Endothelial cell of umbilical vein (primary cell): ENCODE results near the gene SH3PXD2A. TPM values are rescaled to one million over a fixed set of nuclear protein-coding genes. Genes with fewer than 3 reads are reported as not detected.

ENCODE experiments used
- BruUV-seq: library from RNA; stranded (reverse); fragments of 400-500 nt; replicated peaks from 2 replicates; lab custom pipeline; 2021; lab: Mats Ljungman, UMichigan
- CTCF ChIA-PET: fragments of 300-600, 350-600 bp; sonication (Branson Sonifier 250); formaldehyde crosslinking; loops from one replicate; lab custom pipeline; 2021; ENCODE audit warnings: antibody characterized with exemption, inconsistent platforms; lab: Charles Lee
- POLR2A ChIA-PET: fragments of 300-600, 350-600 bp; sonication (Branson Sonifier 250); formaldehyde crosslinking; loops from one replicate; lab custom pipeline; 2021; ENCODE audit warnings: antibody characterized with exemption, inconsistent platforms; lab: Charles Lee
- DNase-seq: peaks from one replicate; pipeline ENCODE4 v3.0.0-alpha.2; 2011; ENCODE audit warnings: low read depth, low spot score
- FAIRE-seq: peaks from 2 replicates; lab custom pipeline; 2011; peaks lifted over from hg19 to GRCh38; lab: Jason Lieb, UNC
- H2AFZ ChIP-seq: 2 replicates; pipeline ENCODE4 v1.6.0; 2012; ENCODE audit warnings: low read depth, low read length, control low read depth, inconsistent platforms
- H3K27ac ChIP-seq: 2 replicates; pipeline ENCODE4 v1.5.1; 2011; ENCODE audit warnings: low read depth, mild to moderate bottlenecking, control low read depth, low read length, moderate library complexity; ENCODE audit not compliant: insufficient read depth
- H3K27me3 ChIP-seq, 2 experiments: 2 replicates each; pipeline versions ENCODE4 v1.6.0 to v1.6.1; 2011; ENCODE audit warnings: low read length in 2 of 2, mixed read lengths in 1 of 2; ENCODE audit not compliant: control insufficient read depth in 2 of 2, insufficient read depth in 2 of 2
- H3K36me3 ChIP-seq, 2 experiments: 2 replicates in 1 of 2; 3 replicates in 1 of 2; pipeline ENCODE4 v1.5.1; 2011; ENCODE audit warnings: low read length in 2 of 2, mild to moderate bottlenecking in 1 of 2, moderate library complexity in 1 of 2; ENCODE audit not compliant: control insufficient read depth in 2 of 2, insufficient read depth in 2 of 2; ENCODE audit errors: extremely low read depth in 1 of 2
- H3K4me1 ChIP-seq: 3 replicates; pipeline ENCODE4 v1.5.1; 2011; ENCODE audit warnings: mild to moderate bottlenecking, low read length; ENCODE audit not compliant: control insufficient read depth, insufficient read depth; ENCODE audit errors: extremely low read depth
- H3K4me2 ChIP-seq: 2 replicates; pipeline ENCODE4 v1.6.1; 2011; ENCODE audit warnings: low read length, control low read depth, mixed read lengths; ENCODE audit not compliant: insufficient read depth
- H3K4me3 ChIP-seq, 3 experiments: fragments of 200-600 bp in 1 of 3; sonication (generic), shearing (Covaris generic) in 1 of 3; replicated peaks in 1 of 3; 2 replicates each; pipeline ENCODE4 v1.5.1; 2011 to 2016; ENCODE audit warnings: control low read depth in 3 of 3, low read length in 3 of 3, mild to moderate bottlenecking in 2 of 3, inconsistent platforms in 1 of 3, low read depth in 1 of 3, moderate library complexity in 1 of 3; ENCODE audit not compliant: insufficient read depth in 1 of 3
- H3K79me2 ChIP-seq: 2 replicates; pipeline ENCODE4 v1.6.0; 2012; ENCODE audit warnings: low read length, inconsistent platforms; ENCODE audit not compliant: control insufficient read depth, insufficient read depth
- H3K9ac ChIP-seq: replicated peaks from 2 replicates; pipeline ENCODE3; 2011; ENCODE audit warnings: low read length, control low read depth; ENCODE audit not compliant: insufficient read depth; ENCODE audit errors: extremely low read depth
- H3K9me1 ChIP-seq: replicated peaks from 3 replicates; pipeline ENCODE4 v1.6.0; 2011; ENCODE audit warnings: mild to moderate bottlenecking, low read length; ENCODE audit not compliant: control insufficient read depth, insufficient read depth; ENCODE audit errors: extremely low read depth
- H3K9me3 ChIP-seq: replicated peaks from 2 replicates; pipeline ENCODE4 v1.5.1; 2012; ENCODE audit warnings: low read length, inconsistent platforms; ENCODE audit not compliant: control insufficient read depth, insufficient read depth
- H4K20me1 ChIP-seq: replicated peaks from 2 replicates; pipeline ENCODE3; 2011; ENCODE audit warnings: mild to moderate bottlenecking, low read length; ENCODE audit not compliant: control insufficient read depth, insufficient read depth; ENCODE audit errors: extremely low read depth
- EZH2 ChIP-seq: IDR thresholded peaks from 2 replicates; pipeline ENCODE4 v1.6.1; 2012; ENCODE audit warnings: borderline replicate concordance, low read depth, mild to moderate bottlenecking, moderate library complexity, low read length, inconsistent platforms; ENCODE audit not compliant: severe bottlenecking
- FOS ChIP-seq: IDR thresholded peaks from 2 replicates; pipeline ENCODE4 v1.6.1; 2011; ENCODE audit warnings: mild to moderate bottlenecking, low read length, moderate library complexity, borderline replicate concordance; ENCODE audit not compliant: insufficient read depth
- GATA2 ChIP-seq: IDR thresholded peaks from 2 replicates; pipeline ENCODE4 v1.7.0; 2011; ENCODE audit warnings: low read depth, mild to moderate bottlenecking, moderate library complexity, mixed read lengths, low read length; ENCODE audit not compliant: insufficient read length, insufficient read depth
- JUN ChIP-seq: IDR thresholded peaks from 2 replicates; pipeline ENCODE4 v1.6.1; 2011; ENCODE audit warnings: borderline replicate concordance, low read depth; ENCODE audit not compliant: insufficient read length, insufficient read depth
- MYC ChIP-seq: IDR thresholded peaks from one replicate; pipeline ENCODE4 v1.6.1; 2011; ENCODE audit warnings: mild to moderate bottlenecking, low read depth, low read length
- POLR2A ChIP-seq: IDR thresholded peaks from 2 replicates; pipeline ENCODE4 v1.6.1; 2012; ENCODE audit warnings: low read depth, mild to moderate bottlenecking, control low read depth, low read length
- POLR2AphosphoS5 ChIP-seq: IDR thresholded peaks from 2 replicates; pipeline ENCODE4 v1.6.1; 2012; ENCODE audit warnings: low read depth, mild to moderate bottlenecking, control low read depth, low read length, moderate library complexity; ENCODE audit not compliant: insufficient read depth
- dilution Hi-C: fragments of 300-500 bp; cut with MboI; formaldehyde crosslinking; loops from one replicate; pipeline ENCODE4 v1.15.0; 2019; ENCODE audit warnings: low sequenced_read_pairs; ENCODE audit not compliant: extremely low pct_ligation_motif_present
- intact Hi-C: fragments of 100-400 bp; cut with micrococcal nuclease; formaldehyde crosslinking; loops from one replicate; pipeline ENCODE4 v1.10.0; 2022
- polyA plus RNA-seq, 4 experiments: library from polyadenylated mRNA; depleted of rRNA in 3 of 4; stranded (reverse) in 3 of 4; unstranded in 1 of 4; fragments of >200 nt; gene quantifications; 2 replicates each; pipeline versions ENCODE4 v1.2.1 to v1.2.3, GENCODE V29; 2011 to 2012; ENCODE audit warnings: missing spikeins in 1 of 4
- total RNA-seq: library from RNA; stranded (reverse); gene quantifications from 2 replicates; pipeline ENCODE4 v1.2.3, GENCODE V29; 2021
- TF ChIP-seq, protein P1 (sequence below): IDR thresholded peaks from 2 replicates; pipeline ENCODE4 v1.6.1; 2011; ENCODE audit not compliant: insufficient read depth, insufficient read length
- TF ChIP-seq, protein P2 (sequence below), 2 donors: IDR thresholded peaks; 1 replicate in 1 of 2; 2 replicates in 1 of 2; pipeline ENCODE4 v1.5.1; 2011; ENCODE audit warnings: low read length in 2 of 2, mild to moderate bottlenecking in 2 of 2, moderate library complexity in 2 of 2, control low read depth in 1 of 2, inconsistent platforms in 1 of 2, low read depth in 1 of 2; ENCODE audit not compliant: insufficient read depth in 1 of 2; ENCODE audit errors: extremely low read depth in 1 of 2

The SH3PXD2A gene
- total and polyA plus RNA-seq, 2 donors (not counting 3 experiments of a cell fraction or from before 2014, with no cell fraction given): 1.4 to 5.1 TPM

GRCh38 chr10:103800789-103801540 lies 54.4 kb downstream of the SH3PXD2A start:
- DNase-seq (no peak), FAIRE-seq (no peak)
- intact Hi-C loops: no loop called here
- H2AFZ ChIP-seq: no peak overlapping the region
- no TSS peak for BruUV-seq
- no peak overlapping the region for H3K4me3 ChIP-seq
- dilution Hi-C loops: no loop called here
- no peak overlapping the region for H3K4me2 ChIP-seq
- POLR2A ChIA-PET: no interaction called here
- no peaks in the 10 kb centered on the region for H3K79me2 ChIP-seq
- H4K20me1 ChIP-seq: no peaks in the 10 kb centered on the region
- H3K36me3 ChIP-seq: no peaks in the 10 kb centered on the region
- H3K4me1 ChIP-seq: no peaks in the 10 kb centered on the region
- TF ChIP-seq JUN (no peak), POLR2A (no peak), MYC (no peak), GATA2 (no peak), EZH2 (no peak), FOS (no peak), POLR2AphosphoS5 (no peak)
- TF ChIP-seq, protein P1, sequence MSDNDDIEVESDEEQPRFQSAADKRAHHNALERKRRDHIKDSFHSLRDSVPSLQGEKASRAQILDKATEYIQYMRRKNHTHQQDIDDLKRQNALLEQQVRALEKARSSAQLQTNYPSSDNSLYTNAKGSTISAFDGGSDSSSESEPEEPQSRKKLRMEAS: no peak
- TF ChIP-seq, protein P2, sequence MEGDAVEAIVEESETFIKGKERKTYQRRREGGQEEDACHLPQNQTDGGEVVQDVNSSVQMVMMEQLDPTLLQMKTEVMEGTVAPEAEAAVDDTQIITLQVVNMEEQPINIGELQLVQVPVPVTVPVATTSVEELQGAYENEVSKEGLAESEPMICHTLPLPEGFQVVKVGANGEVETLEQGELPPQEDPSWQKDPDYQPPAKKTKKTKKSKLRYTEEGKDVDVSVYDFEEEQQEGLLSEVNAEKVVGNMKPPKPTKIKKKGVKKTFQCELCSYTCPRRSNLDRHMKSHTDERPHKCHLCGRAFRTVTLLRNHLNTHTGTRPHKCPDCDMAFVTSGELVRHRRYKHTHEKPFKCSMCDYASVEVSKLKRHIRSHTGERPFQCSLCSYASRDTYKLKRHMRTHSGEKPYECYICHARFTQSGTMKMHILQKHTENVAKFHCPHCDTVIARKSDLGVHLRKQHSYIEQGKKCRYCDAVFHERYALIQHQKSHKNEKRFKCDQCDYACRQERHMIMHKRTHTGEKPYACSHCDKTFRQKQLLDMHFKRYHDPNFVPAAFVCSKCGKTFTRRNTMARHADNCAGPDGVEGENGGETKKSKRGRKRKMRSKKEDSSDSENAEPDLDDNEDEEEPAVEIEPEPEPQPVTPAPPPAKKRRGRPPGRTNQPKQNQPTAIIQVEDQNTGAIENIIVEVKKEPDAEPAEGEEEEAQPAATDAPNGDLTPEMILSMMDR (IDR thresholded peaks at IDR 0.05; ENCODE audit: extremely low read depth in 1 of 2, insufficient read depth in 1 of 2, low read depth in 1 of 2, low read length in 2 of 2): no peak
- CTCF ChIA-PET: interaction anchor here (1.4 kb wide), 1 partner anchor 42 kb away, joined by 3 read pairs; no protein-coding TSS in a partner anchor
- H3K27ac ChIP-seq: no peak overlapping the region
- H3K9me3 ChIP-seq: no peaks in the 10 kb centered on the region
- no peaks in the 10 kb centered on the region for H3K27me3 ChIP-seq
- H3K9me1 ChIP-seq: no peaks in the 10 kb centered on the region
- H3K9ac ChIP-seq: no peak overlapping the region
